Mesendoderm (in vitro differentiated cells): ENCODE results near the gene NRG3.

ENCODE experiments used
- DNase-seq: peaks from one replicate; pipeline ENCODE4 v3.0.0; 2013
- H2AK5ac ChIP-seq: 2 replicates; pipeline ENCODE4 v1.6.1; 2013; ENCODE audit warnings: low read length, inconsistent platforms
- H2BK120ac ChIP-seq: 2 replicates; pipeline ENCODE4 v1.6.1; 2013; ENCODE audit warnings: low read depth, mild to moderate bottlenecking, low read length, moderate library complexity, mixed read lengths
- H2BK15ac ChIP-seq: replicated peaks from 2 replicates; pipeline ENCODE4 v1.6.1; 2013; ENCODE audit warnings: low read depth, mild to moderate bottlenecking, moderate library complexity
- H2BK5ac ChIP-seq: 2 replicates; pipeline ENCODE4 v1.6.1; 2013; ENCODE audit warnings: low read length, inconsistent platforms
- H3K18ac ChIP-seq: 2 replicates; pipeline ENCODE4 v1.6.1; 2013; ENCODE audit warnings: mild to moderate bottlenecking, low read length, mixed read lengths
- H3K23ac ChIP-seq: one replicate; pipeline ENCODE4 v1.6.1; 2013; ENCODE audit warnings: low read length
- H3K27ac ChIP-seq: 2 replicates; pipeline ENCODE4 v1.5.1; 2013; ENCODE audit warnings: low read depth, mild to moderate bottlenecking, inconsistent platforms, low read length, moderate library complexity
- H3K27me3 ChIP-seq: 2 replicates; pipeline ENCODE4 v1.6.1; 2013; ENCODE audit warnings: low read length, control low read depth, mild to moderate bottlenecking, inconsistent platforms; ENCODE audit not compliant: insufficient read depth, poor library complexity
- H3K36me3 ChIP-seq: 2 replicates; pipeline ENCODE4 v1.6.1; 2013; ENCODE audit warnings: low read length, inconsistent platforms; ENCODE audit not compliant: control insufficient read depth, insufficient read depth
- H3K4ac ChIP-seq: one replicate; pipeline ENCODE4 v1.6.1; 2013; ENCODE audit warnings: low read depth, mild to moderate bottlenecking, low read length, moderate library complexity
- H3K4me1 ChIP-seq: 2 replicates; pipeline ENCODE4 v1.6.1; 2013; ENCODE audit warnings: low read depth, low read length, inconsistent platforms; ENCODE audit not compliant: control insufficient read depth
- H3K4me2 ChIP-seq: 2 replicates; pipeline ENCODE4 v1.6.1; 2013; ENCODE audit warnings: low read length
- H3K4me3 ChIP-seq: 2 replicates; pipeline ENCODE4 v1.5.1; 2013; ENCODE audit warnings: mild to moderate bottlenecking, low read length
- H3K56ac ChIP-seq: one replicate; pipeline ENCODE4 v1.6.1; 2013; ENCODE audit warnings: low read length
- H3K79me1 ChIP-seq: 2 replicates; pipeline ENCODE4 v1.6.1; 2013; ENCODE audit warnings: low read length, inconsistent platforms
- H3K79me2 ChIP-seq: 2 replicates; pipeline ENCODE4 v1.6.1; 2013; ENCODE audit warnings: mild to moderate bottlenecking, low read length; ENCODE audit not compliant: control insufficient read depth, insufficient read depth
- H3K9ac ChIP-seq: 2 replicates; pipeline ENCODE4 v1.6.1; 2013; ENCODE audit warnings: low read length, inconsistent platforms
- H4K5ac ChIP-seq: one replicate; pipeline ENCODE4 v1.6.1; 2013; ENCODE audit warnings: low read length
- H4K8ac ChIP-seq: one replicate; pipeline ENCODE4 v1.6.1; 2013; ENCODE audit warnings: low read depth, mild to moderate bottlenecking, control low read depth, low read length, moderate library complexity
- WGBS: extraction: QIAGEN DNeasy Blood & Tissue Kit; methylation state at CpG from one replicate; pipeline ENCODE4 v1.1.7; 2013; ENCODE audit warnings: low lambda C conversion rate, missing lambda C conversion rate; ENCODE audit not compliant: insufficient coverage; ENCODE audit errors: extremely low coverage; 5-methylcytosine and 5-hydroxymethylcytosine counted together

NRG3 gene

GRCh38 chr10:82267465-82267864, 392.5 kb downstream of the NRG3 start:
- Histone ChIP-seq H2BK15ac (no peak overlapping the region), H3K4me2 (no peak overlapping the region), H3K27me3 (no peaks in the 10 kb centered on the region), H3K18ac (no peak overlapping the region), H3K79me1 (no peaks in the 10 kb centered on the region), H3K79me2 (no peaks in the 10 kb centered on the region), H2AK5ac (no peak overlapping the region), H3K36me3 (no peaks in the 10 kb centered on the region), H3K4me3 (no peak overlapping the region), H3K4ac (no peak overlapping the region), H3K9ac (no peak overlapping the region), H3K23ac (no peak overlapping the region), H3K56ac (no peak overlapping the region), H3K27ac (no peak overlapping the region), H3K4me1 (no peaks in the 10 kb centered on the region), H2BK5ac (no peak overlapping the region), H4K5ac (no peak overlapping the region), H4K8ac (no peak overlapping the region), H2BK120ac (no peak overlapping the region)
- no CpG with 5 or more reads among the region's 2 CpGs for WGBS
- DNase-seq: no peak

DNA sequence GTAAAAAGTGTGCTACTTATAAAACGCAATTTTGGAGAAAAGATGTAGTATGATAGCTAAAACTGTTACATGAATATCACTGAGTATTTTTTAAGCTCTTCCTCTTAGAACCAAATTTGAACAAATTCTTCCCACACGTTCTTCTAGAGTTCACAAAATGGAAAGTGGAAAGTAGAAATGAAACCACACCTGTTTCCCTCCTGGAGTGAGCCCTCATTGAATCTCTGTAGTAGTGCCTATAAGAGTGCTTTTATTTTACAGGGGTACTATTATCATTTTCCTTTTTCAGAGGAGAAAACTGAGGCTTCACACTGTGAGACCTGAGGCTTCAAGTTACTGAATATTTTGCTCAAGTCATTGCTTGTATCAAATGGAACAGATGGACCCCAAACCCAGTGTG, 393.0 kb downstream of the NRG3 start:
- Histone ChIP-seq H3K4me2 (no peak overlapping the region), H2BK5ac (no peak overlapping the region), H3K27ac (no peak overlapping the region), H3K4ac (no peak overlapping the region), H3K18ac (no peak overlapping the region), H4K5ac (no peak overlapping the region), H3K79me1 (no peaks in the 10 kb centered on the region), H2AK5ac (no peak overlapping the region), H3K23ac (no peak overlapping the region), H4K8ac (no peak overlapping the region), H2BK15ac (no peak overlapping the region), H3K4me3 (no peak overlapping the region), H3K56ac (no peak overlapping the region), H2BK120ac (no peak overlapping the region), H3K36me3 (no peaks in the 10 kb centered on the region), H3K4me1 (no peaks in the 10 kb centered on the region), H3K9ac (no peak overlapping the region), H3K27me3 (no peaks in the 10 kb centered on the region), H3K79me2 (no peaks in the 10 kb centered on the region)
- WGBS: no CpG with 5 or more reads among the region's 2 CpGs
- no peak for DNase-seq

- no peaks in the 10 kb centered on the region for H3K4me1 ChIP-seq
- no peaks in the 10 kb centered on the region for H3K79me1 ChIP-seq
- H3K4me3 ChIP-seq: no peak overlapping the region
- no peak overlapping the region for H4K8ac ChIP-seq
- no peak overlapping the region for H2BK120ac ChIP-seq
- no peaks in the 10 kb centered on the region for H3K27me3 ChIP-seq
- no peak overlapping the region for H3K23ac ChIP-seq
- H2AK5ac ChIP-seq: no peak overlapping the region
- no peak overlapping the region for H3K56ac ChIP-seq
- H2BK5ac ChIP-seq: no peak overlapping the region
- H3K4me2 ChIP-seq: no peak overlapping the region
- no peaks in the 10 kb centered on the region for H3K36me3 ChIP-seq
- no peak overlapping the region for H2BK15ac ChIP-seq
- H3K4ac ChIP-seq: no peak overlapping the region
- WGBS: no CpG with 5 or more reads among the region's 1 CpG
- H3K27ac ChIP-seq: no peak overlapping the region
- DNase-seq: no peak
- H3K79me2 ChIP-seq: no peaks in the 10 kb centered on the region
- H4K5ac ChIP-seq: no peak overlapping the region
- H3K18ac ChIP-seq: no peak overlapping the region
- no peak overlapping the region for H3K9ac ChIP-seq
Measured at GRCh38 chr10:82277591-82277990, 402.6 kb downstream of the NRG3 start.

- no peak overlapping the region for H3K9ac ChIP-seq
- H3K79me2 ChIP-seq: no peaks in the 10 kb centered on the region
- no peaks in the 10 kb centered on the region for H3K27me3 ChIP-seq
- no peaks in the 10 kb centered on the region for H3K79me1 ChIP-seq
- no peaks in the 10 kb centered on the region for H3K36me3 ChIP-seq
- no peak overlapping the region for H2BK15ac ChIP-seq
- no peak overlapping the region for H3K4me3 ChIP-seq
- no peak overlapping the region for H3K27ac ChIP-seq
- WGBS: no CpG with 5 or more reads among the region's 10 CpGs
- no peak overlapping the region for H3K56ac ChIP-seq
- H2AK5ac ChIP-seq: no peak overlapping the region
- H3K4me1 ChIP-seq: no peaks in the 10 kb centered on the region
- H4K8ac ChIP-seq: no peak overlapping the region
- H3K4ac ChIP-seq: no peak overlapping the region
- no peak for DNase-seq
- no peak overlapping the region for H2BK5ac ChIP-seq
- no peak overlapping the region for H3K18ac ChIP-seq
- H3K4me2 ChIP-seq: no peak overlapping the region
- no peak overlapping the region for H2BK120ac ChIP-seq
- H4K5ac ChIP-seq: no peak overlapping the region
- H3K23ac ChIP-seq: no peak overlapping the region
Measured at GRCh38 chr10:82278401-82279182, 403.6 kb downstream of the NRG3 start.

- H3K4me1 ChIP-seq: no peaks in the 10 kb centered on the region
- H3K4ac ChIP-seq: no peak overlapping the region
- no peak for DNase-seq
- H2BK5ac ChIP-seq: no peak overlapping the region
- H2BK15ac ChIP-seq: no peak overlapping the region
- H4K5ac ChIP-seq: no peak overlapping the region
- no peak overlapping the region for H3K27ac ChIP-seq
- no peak overlapping the region for H2AK5ac ChIP-seq
- no peak overlapping the region for H4K8ac ChIP-seq
- no peak overlapping the region for H3K23ac ChIP-seq
- no peaks in the 10 kb centered on the region for H3K79me1 ChIP-seq
- H3K36me3 ChIP-seq: no peaks in the 10 kb centered on the region
- no peak overlapping the region for H3K18ac ChIP-seq
- no peaks in the 10 kb centered on the region for H3K27me3 ChIP-seq
- no CpG with 5 or more reads among the region's 8 CpGs for WGBS
- H3K4me3 ChIP-seq: no peak overlapping the region
- H2BK120ac ChIP-seq: no peak overlapping the region
- no peak overlapping the region for H3K4me2 ChIP-seq
- H3K79me2 ChIP-seq: no peaks in the 10 kb centered on the region
- no peak overlapping the region for H3K9ac ChIP-seq
- no peak overlapping the region for H3K56ac ChIP-seq
Measured at GRCh38 chr10:82282782-82283456, 407.9 kb downstream of the NRG3 start.
